ENCODE results near the gene SHOC2.

DNA sequence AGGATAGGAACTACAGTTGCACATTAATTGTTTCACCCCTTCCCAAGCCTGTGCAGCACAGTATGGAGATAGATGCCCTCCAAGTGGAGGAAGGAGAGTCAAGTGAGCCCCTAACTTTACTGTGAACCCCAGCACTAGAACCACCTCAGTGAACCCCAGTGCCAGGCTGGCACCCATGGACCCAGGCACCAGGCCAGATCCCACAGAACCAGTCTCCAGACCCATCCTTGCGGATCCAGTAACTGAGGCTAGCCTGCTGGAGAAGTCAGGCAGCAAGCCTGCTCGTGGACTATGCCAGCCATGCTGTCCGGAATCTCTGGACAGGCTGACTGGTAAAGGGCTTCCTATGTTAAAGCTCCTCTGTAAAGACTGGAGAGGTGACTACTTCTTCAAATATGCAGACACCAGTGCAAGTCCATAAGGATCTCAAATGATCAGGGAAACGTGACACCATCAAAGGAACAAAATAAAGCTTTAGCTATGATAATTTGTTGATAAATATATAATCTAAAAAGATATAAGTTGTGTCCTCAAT is 27.7 kb downstream of the SHOC2 start:
- TF ChIP-seq EP300 (IDR thresholded peaks at IDR 0.05; ENCODE audit: low read depth) (no peak), POLR2A (IDR thresholded peaks at IDR 0.05) (no peak)

Data from transverse colon (tissue), 1 donor.